HG02759 (cell line): ENCODE results near the gene HOXD3.

Experiments
- ATAC-seq: cut with Tn5 transposase; IDR thresholded peaks from one replicate; pipeline ENCODE4 v1.9.1; 2021; ENCODE audit warnings: mild to moderate bottlenecking, moderate library complexity; ENCODE audit not compliant: unreplicated experiment

HOXD3 gene

DNA sequence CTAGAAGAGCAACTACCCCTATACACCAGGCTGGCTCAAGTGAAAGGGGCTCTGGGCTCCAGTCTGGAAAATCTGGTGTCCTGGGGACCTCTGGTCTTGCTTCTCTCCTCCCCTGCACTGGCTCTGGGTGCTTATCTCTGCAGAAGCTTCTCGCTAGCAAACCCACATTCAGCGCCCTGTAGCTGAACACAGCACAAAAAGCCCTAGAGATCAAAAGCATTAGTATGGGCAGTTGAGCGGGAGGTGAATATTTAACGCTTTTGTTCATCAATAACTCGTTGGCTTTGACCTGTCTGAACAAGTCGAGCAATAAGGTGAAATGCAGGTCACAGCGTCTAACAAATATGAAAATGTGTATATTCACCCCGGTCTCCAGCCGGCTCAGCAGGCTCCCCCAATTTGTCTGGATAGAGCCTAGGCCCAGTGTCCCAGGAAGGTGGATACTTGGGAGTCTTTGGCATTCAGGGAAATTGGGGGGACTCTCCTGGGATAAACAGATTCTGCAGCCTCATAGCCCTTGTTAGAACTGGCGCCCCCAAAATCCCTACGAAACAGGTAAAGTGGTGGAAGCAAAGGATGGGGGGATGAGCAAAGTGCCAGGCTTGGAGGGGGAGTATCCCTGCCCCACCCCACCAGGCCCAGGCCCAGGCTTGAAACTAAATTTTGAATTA, 8.2 kb upstream of the HOXD3 start:
- ATAC-seq, result no peak

DNA sequence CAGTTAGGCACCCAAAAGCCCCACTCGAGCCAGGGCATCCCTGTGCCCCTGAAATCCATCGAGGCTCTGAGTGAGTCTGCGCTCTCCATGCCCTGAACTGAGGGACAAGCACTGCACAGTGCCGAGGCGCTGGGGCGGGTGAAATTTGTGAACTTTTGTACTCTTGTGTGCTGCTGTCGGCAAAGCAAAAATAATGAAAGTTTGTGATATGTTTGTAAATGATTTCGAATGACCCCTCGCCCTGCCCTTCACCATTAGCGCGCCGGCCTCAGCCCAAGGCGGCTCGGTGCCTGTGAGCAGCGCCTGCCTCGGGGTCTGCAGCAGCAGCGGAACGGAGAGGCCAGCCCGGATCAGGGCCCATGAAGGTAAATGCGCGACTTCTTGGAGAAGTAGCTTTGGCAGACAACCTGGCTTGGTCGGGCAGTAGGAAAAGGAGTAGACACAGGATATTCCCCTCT, 7.6 kb upstream of the HOXD3 start:
- no peak for ATAC-seq

DNA sequence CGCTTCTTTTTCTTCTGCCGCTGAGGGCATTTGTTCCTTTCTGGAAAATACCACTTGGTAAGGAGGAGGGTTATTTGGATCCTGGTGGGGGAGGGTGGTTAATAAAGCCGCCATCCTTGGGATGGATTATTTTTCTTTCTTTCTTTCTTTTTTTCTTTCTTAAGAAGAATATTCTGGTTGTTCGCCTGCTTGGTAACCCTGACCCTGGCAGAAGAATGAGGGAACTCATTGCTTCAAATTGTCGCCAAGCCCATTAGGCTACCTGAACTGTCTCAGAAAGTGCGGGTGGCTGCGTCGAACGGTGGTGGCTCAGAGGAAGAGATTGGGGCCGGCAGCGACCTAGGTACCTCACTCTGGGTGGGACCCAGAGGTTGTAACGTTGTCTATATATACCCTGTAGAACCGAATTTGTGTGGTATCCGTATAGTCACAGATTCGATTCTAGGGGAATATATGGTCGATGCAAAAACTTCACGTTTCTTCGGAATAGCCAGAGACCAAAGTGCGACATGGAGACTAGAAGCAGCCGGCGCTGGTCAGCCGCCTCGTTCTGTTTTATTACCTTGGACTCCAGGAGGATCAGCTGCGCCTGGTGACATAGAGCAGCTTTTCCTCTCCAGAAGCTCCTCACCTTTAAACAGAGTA, 7.0 kb upstream of the HOXD3 start:
- no peak for ATAC-seq

DNA sequence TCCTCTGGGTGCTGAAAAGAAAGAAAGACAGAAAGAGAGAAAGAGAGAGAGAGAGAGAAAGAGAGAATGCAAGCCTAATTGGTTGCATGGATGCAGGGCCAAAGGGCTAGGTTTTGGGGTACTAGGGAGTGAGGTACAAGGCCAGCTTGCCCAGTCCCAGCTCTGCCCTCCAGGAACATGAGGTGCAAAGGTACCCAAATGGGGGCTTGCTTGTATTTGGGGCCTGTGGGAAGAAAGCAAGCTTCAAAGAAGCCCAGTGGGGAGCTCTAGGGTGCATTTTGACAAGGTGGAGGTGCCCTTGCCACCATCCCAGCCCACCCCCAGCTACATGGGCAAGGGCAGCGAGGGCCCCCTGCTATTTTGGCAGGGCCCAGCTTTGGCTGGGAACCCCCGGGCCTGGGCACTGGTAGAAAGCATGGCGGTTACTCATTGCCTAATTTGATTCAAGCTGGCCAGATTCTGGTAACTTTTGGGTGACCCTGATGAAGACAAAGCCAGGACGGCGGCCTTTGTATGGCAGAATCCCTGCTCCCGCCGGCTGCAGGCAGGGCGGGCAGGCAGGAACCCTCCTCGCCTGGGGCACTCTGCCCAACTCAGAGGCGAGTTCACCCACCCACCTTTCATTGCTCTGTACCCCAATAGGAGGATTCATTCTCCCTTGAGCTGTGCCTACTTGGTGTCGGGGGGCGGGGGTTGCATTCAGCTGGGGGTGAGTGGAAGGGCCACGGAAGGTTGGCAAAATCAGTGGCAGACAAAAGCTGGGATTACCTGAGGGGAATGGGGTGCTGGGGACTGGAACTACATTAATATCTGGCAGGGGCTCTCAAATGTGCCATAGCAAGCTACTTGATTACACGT, 6.3 kb upstream of the HOXD3 start:
- no peak for ATAC-seq

DNA sequence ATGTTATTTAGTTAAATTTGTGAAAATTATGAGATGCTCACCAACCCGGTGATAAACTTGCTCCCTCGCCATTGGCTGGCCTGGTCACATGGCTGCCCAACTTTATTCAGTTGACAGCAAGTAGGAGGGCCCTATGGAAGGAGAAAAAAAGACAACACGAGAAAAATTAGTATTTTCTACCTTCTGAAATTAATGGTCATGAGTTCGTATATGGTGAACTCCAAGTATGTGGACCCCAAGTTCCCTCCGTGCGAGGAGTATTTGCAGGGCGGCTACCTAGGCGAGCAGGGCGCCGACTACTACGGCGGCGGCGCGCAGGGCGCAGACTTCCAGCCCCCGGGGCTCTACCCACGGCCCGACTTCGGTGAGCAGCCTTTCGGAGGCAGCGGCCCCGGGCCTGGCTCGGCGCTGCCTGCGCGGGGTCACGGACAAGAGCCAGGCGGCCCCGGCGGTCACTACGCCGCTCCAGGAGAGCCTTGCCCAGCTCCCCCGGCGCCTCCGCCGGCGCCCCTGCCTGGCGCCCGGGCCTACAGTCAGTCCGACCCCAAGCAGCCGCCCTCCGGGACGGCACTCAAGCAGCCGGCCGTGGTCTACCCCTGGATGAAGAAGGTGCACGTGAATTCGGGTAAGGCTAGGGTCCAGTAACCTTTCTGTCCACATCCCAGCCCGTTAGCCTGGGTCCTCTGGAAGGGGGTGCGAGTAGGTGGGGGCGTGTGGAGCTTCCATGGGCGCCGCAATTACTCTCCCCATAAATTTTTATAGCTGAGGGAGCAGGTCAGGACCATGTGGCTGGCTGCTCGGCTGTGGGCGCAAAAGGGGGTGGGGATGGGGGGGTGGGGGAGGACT, 5.4 kb upstream of the HOXD3 start, which contains the start of gene HOXD4:
TSS of gene HOXD4 (plus strand) at position 109 of the 846 bp plus-strand sequence. CDS start at position 193, 84 bp downstream.
- no peak for ATAC-seq

DNA sequence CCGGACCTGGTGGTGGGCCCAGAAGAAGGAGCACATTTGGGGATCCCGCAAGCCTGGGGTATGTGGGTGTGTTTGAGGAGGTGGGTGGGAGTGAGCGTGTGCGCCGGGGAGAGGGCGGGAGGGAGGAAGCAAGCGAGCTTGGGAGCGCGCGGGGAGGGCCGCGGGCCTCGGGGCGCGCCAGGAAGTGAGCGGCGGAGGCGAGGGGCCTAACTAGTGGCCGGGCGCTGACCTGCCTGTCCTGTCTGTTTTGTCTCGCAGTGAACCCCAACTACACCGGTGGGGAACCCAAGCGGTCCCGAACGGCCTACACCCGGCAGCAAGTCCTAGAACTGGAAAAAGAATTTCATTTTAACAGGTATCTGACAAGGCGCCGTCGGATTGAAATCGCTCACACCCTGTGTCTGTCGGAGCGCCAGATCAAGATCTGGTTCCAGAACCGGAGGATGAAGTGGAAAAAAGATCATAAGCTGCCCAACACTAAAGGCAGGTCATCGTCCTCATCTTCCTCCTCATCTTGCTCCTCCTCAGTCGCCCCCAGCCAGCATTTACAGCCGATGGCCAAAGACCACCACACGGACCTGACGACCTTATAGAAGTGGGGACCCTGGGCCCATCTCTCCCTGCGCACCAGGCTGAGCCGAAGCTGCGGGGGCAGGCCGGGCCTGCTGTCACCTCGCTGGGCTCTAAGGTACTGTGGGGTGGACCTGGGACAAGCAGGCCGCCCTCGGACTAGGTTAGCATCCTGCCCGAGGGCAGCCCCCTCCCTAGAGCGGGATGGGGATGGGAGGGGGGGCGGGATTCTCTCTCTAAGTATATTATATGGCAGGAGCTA, 4.5 kb upstream of the HOXD3 start:
- no peak for ATAC-seq

DNA sequence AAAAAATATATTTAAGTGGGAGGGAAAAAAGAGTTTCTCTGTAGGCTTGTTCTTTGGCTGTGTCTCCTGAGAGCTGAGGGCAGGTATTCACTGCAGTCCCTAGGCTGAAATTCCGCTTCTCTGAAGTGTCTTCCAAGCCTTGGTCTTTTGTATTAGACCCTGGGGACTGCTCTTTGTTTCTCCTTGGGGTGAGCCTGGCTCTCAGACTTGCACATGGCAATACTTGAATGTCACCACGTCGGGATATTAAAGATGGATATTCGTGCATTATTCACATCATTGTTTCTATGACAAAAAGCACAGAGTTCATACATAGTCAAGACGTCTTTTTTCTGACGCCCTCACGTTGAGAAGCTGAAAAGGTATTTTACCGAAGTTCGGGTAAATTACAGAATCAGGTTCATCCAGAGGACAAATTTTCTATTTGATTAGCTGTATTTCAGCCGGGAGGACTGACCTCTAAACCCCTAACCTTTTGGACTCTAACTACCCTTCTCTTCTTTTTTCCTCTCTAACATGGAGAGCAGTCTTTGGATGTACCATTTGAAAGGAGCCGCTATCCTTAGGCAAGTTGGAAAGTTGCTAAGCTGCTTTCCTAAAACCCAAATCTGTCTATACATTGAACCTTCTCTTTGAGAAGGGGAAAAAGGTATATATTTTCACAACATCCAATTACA, 2.4 kb upstream of the HOXD3 start:
- no peak for ATAC-seq

DNA sequence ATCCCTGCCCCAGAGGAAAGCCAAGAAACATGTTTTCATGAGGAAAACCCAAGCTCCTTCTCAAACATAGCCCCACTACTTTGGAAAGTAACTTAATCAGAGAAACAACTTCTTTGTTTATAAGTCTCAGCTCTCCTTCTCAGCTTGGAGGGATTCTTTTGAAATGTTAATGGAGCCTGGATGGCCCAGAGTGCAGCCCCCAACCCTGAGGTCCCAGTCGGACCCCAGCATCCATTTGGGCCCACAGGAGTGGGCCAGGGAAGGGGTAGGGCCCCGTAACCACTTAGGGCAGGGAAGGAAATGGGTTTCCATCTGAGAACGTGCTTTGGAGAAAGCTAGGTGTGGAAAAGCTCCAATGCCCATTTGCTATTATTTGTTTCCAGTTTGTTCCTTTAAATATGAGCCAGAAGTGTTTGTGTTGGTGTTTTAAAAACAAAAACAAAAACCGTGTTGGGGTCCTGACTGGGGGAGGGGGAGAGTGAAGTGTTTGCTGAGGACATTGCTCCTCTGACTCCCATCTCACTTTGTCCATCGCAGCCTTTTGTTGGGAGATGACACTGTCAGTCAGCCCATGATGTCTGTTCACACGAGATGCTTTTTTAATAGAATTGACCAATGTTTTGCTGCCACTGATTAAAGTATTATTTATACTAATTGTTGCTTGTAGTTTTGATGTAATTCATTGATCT, 1.6 kb upstream of the HOXD3 start:
- no peak for ATAC-seq

DNA sequence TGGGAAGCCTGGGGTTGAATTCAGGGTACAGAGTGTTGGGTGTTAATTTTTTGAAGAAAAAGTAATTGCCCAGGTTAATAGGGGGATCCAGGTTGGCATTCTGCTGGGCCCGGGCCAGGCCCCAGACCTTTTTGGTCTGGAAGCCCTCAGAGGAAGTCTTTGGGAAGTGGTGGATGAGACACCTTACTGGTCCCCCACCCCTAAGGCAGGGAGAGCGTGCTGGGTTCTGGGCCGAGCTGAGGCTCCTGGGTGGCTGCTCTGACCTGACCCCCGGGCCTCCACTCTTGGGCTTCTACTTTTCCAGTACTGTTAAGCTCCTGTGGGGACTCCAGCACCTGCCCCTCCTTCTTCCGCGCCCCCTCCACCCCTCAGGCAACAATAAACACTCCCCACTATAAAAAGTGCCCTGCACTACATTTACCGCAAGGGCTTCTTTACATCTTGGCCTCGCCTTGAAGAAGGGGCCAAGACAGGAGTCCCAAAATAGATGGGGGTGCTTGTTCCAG, 753 bp upstream of the HOXD3 start:
- ATAC-seq, result no peak

DNA sequence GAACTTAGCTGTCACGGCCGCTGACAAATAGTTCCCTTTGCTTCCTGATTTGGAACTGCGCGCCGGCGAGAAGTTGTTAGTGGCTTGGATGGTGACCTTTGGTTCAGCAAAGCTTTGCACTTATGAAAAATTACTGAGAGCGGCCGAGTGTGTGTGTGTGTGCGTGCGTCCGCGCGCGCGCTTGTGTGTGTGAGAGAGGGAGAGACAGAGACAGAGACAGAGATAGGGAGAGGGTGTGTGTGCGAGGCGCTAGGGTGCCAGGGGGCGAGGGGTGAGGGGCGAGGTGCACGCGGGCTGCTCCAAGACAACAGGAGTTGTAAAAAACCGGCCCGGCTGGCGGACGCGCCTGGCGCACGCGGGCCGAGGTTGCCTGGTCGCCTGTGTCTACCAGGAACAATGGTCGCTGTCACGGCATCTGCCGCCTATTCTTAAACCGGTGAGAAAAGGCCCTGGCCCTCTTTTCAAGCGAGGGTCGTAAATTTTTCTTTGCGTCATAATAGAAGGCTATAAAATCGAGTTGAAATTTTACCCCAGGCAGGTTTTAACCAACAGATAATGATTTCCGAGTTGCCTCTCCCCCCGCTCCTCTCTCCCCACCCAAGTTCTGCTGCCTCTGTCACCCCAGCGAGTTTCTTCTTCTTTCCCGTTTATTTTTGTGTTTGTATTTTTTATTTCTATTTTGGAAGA, 535 bp downstream of the HOXD3 start:
- no peak for ATAC-seq

DNA sequence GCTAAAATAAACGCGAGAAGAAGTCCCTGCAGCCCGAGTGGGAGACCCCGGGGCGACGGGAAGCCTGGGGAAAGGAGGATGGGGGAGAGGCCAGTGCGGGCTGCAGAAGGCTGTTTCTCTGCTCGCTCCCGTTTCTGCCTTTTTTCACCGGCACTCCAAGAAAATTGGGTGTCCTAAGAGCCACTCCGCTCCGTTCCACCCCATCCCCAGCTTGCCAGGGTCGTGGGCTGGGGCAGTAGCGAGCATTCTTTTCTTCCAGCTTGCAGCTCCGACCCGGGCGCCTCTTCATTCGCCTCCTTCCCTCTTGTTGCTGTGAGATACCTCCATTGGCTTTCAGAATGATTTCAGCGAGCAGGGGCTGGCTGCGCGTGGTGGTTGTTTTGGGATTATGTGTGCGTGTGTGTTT, 1.1 kb downstream of the HOXD3 start:
- no peak for ATAC-seq

DNA sequence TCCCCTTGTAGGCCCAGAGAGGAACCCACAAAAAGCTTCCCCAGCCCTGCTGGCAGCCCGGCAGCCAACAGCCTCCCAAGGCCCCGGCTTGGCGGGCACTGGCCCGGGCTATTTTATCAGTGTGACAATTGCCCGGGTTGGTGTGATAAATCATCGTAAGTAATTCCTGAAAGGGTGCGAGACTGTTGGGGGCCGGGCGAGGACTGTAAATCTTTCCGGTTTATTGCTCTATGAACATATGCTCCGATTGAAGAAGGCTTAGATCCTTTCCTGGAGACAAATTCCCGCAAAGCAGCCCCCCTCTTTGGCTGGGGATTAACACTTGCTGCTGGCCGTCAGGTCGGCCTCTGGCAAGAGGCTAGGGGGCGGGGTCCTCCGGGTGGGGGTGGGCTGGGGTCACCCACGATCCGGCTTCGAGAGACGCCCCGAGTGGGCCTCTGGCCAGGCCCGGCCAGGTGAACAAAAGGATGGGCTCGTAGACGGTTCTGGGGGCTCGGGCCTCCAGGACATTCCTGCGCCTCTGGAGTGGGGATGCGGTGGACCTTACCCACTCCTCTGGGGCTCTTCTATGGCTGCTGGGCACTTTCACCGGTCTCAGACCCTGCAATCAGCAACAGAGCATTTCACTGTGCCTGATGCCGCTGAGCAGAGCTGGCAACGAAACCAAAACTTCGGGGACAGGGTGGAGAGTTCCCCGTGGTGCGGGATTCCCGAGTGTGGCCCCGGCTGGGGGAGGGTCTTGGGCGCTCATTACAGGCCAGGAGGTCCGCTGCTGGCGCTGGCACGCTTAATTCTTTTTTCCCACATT, 2.0 kb downstream of the HOXD3 start:
- ATAC-seq, result no peak

DNA sequence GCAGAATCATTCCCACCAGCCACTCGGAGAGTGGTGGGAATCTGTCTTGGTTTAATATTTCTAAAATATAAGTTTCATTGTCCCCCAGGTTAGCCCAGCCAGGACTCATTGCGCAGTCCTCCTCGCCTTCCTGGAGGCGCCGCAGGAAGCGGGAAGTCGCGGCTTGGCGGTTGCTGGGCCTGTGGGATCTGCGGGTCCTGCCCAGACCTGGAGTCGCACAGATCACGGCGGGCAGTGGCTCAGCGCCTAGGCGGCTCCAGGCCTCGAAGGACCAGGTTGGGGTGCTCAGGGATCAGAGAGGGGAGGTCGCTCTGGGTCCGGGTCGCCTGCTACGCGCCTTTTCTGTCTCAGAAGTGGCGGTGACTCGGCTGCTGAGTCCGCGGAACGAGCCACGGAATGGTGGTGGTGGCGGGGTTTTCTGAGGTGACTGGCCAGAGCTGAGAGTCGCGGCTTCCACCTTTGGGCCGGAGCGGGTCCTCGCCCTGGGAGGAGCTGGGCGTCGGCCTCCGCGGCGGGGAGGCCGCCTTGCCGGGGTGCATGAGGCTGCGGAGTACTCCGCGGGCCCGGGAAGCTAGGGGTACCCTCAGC, 2.6 kb downstream of the HOXD3 start:
- ATAC-seq, result no peak

DNA sequence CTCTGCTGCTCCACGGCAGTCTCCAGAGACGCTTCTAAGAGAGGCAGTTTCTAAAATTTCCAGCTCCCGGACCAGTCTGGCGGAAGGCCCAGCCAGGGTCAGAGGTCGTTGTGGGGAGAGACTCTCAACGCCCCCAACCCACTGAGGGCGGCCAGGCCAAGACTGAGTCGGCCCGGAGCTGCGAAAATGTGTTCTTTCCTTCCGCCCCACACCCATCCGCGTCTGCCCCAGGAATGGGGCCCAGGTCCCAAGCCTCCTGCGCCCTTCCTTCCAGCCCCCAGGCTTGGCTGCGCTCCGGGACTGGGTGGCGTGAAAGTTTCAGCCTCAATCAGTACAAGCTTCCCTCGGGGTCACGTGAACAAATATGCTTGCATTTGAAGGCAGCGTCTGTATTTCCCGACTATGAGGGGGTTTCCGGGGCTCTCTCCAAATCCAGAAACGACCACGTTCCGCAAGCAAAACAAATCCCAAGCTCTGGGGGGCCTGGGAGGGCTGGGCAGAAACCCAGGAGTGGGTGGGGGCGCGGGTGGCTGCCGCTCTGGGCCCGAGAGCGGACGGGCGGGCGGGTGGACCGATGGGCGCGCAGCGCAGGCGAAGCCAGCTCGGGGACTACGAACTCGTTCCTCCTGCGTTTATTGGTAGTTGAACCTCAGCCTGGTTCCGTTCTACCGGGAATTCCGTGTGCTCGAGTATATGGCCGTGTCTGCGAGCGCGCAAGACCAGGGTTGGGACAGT, 3.3 kb downstream of the HOXD3 start:
- ATAC-seq, result no peak

DNA sequence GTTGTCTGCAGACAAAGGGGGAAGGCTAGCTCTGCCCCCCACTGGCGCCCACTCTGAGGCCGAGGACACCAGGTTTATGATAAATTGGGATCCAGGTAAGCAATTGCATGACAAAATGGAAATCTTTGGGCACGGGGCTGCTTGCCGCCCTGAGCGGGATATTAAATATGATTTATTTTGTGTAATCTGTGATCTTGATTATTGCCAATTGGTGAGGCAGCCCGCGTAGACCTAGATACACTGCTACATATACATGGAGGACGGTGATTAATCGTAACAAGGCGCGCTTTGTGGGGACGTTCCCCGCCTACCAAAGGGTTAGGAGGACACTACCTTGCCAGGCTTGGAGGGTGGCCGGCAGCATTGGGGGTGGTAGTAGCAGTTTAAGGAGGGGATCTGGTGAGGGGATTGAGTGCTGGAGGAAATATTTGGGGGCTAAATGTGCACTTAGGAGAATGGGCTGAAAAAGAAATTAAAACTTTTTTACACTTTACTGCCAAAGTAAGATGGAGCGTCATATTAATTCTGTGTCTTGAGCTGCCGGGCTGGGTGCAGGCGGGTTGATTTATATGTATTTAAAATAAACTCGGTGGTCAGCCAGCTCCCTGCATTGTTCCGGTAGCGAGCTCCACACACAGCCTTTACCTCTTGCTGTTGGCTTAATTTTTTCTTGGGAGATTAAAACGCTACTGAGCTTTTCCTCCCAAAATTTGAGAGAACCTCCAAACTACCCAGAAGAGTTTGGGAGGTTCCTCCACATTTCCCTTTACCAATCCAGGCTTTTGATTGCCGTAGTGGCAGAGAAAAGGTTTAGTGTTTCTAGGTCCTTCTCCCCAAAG, 4.1 kb downstream of the HOXD3 start:
- no peak for ATAC-seq
